CD4-positive, CD25-positive, alpha-beta regulatory T cell (primary cell): ENCODE measurements around the gene MARK1. TPM values are rescaled to one million over a fixed set of nuclear protein-coding genes. Genes with fewer than 3 reads are reported as not detected.

Source experiments
- ATAC-seq, 2 donors: fragments of 150-1000 bp; cut with Tn5 transposase; one replicate each; pipeline ENCODE4 v1.10.0; 2021; ENCODE audit warnings: low read depth in 2 of 2, moderate number of reproducible peaks in 2 of 2, moderate library complexity in 1 of 2
- DNase-seq, 3 donors: peaks; one replicate each; pipeline versions ENCODE4 v3.0.0 to v3.0.0-alpha.2; 2012 to 2022; ENCODE audit warnings: mixed read lengths in 1 of 3
- H3K27ac ChIP-seq: one replicate; pipeline ENCODE4 v1.7.0; 2013; ENCODE audit warnings: mild to moderate bottlenecking, low read length; ENCODE audit not compliant: insufficient read depth, poor library complexity, severe bottlenecking
- H3K27me3 ChIP-seq: one replicate; pipeline ENCODE4 v1.7.0; 2013; ENCODE audit warnings: low read length; ENCODE audit not compliant: control insufficient read depth, insufficient read depth
- H3K36me3 ChIP-seq: one replicate; pipeline ENCODE4 v1.7.0; 2013; ENCODE audit warnings: mild to moderate bottlenecking, low read length, moderate library complexity; ENCODE audit not compliant: control insufficient read depth, insufficient read depth
- H3K4me1 ChIP-seq: 2 replicates; pipeline ENCODE4 v1.7.0; 2013; ENCODE audit warnings: mild to moderate bottlenecking, low read length; ENCODE audit not compliant: insufficient read depth, control insufficient read depth, poor library complexity, severe bottlenecking
- H3K4me3 ChIP-seq: one replicate; pipeline ENCODE4 v1.7.0; 2013; ENCODE audit warnings: low read depth, mild to moderate bottlenecking, low read length, moderate library complexity
- H3K9me3 ChIP-seq, 2 experiments: 1 replicate in 1 of 2; 2 replicates in 1 of 2; pipeline ENCODE4 v1.7.0; 2013; ENCODE audit warnings: low read length in 2 of 2, mild to moderate bottlenecking in 1 of 2, moderate library complexity in 1 of 2; ENCODE audit not compliant: control insufficient read depth in 2 of 2
- H3K27ac Mint-ChIP-seq, 3 donors: one replicate each; pipeline ENCODE4 v1.8.0; 2020 to 2022; ENCODE audit warnings: mild to moderate bottlenecking in 3 of 3, mixed read lengths in 3 of 3, moderate library complexity in 2 of 3
- H3K27me3 Mint-ChIP-seq: one replicate; pipeline ENCODE4 v1.8.0; 2022; ENCODE audit warnings: mild to moderate bottlenecking, mixed read lengths
- H3K36me3 Mint-ChIP-seq: one replicate; pipeline ENCODE4 v1.8.0; 2020; ENCODE audit warnings: mixed read lengths
- H3K4me1 Mint-ChIP-seq, 4 donors: one replicate each; pipeline ENCODE4 v1.8.0; 2020 to 2022; ENCODE audit warnings: mixed read lengths in 4 of 4, mild to moderate bottlenecking in 1 of 4
- H3K4me3 Mint-ChIP-seq, 4 donors: one replicate each; pipeline ENCODE4 v1.8.0; 2020 to 2022; ENCODE audit warnings: mild to moderate bottlenecking in 4 of 4, mixed read lengths in 4 of 4, moderate library complexity in 3 of 4
- H3K9me3 Mint-ChIP-seq, 7 donors: one replicate each; pipeline ENCODE4 v1.8.0; 2020 to 2022; ENCODE audit warnings: mixed read lengths in 7 of 7, mild to moderate bottlenecking in 3 of 7, moderate library complexity in 2 of 7
- polyA plus RNA-seq, 4 donors: library from polyadenylated mRNA; unstranded; fragments of 300-500 nt; fragmentation: Illumina TruSeq; gene quantifications; one replicate each; pipeline ENCODE4 v1.2.3, GENCODE V29; 2021
- total RNA-seq: library from RNA; stranded (reverse); gene quantifications from one replicate; pipeline ENCODE4 v1.2.3, GENCODE V29; 2022

The MARK1 gene
- total RNA-seq, result not detected
- under 1 TPM in 1 of 4 donors, not detected in 3; 0.05 TPM for polyA plus RNA-seq

- peaks cover 30% of the 10 kb centered on the region for H3K27me3 ChIP-seq
- DNase-seq, result peak in 2 of 3 donors; percentile 3 to 8
Observed at GRCh38 chr1:220527908-220528678, at the start of gene MARK1. TSS of gene MARK1 (plus strand) at chr1:220528136. CDS start at chr1:220528823, 687 bp downstream.

GRCh38 chr1:220483700-220484099 lies 44.2 kb upstream of the MARK1 start:
- H3K4me1 ChIP-seq, result no peaks in the 10 kb centered on the region
- ATAC-seq, result no peak

More at GRCh38 chr1:220527908-220528678, at the start of gene MARK1:
- H3K4me3 ChIP-seq, result peak within 1 kb of the TSS; percentile 37
- H3K27ac ChIP-seq, result no peak within 1 kb of the TSS
- H3K9me3 ChIP-seq, result no peaks in the 10 kb centered on the region
- peaks cover 19% of the 10 kb centered on the region for H3K4me1 ChIP-seq
- peaks cover 0 to 5% (median 0%) of the 10 kb centered on the region in 7 donors for H3K9me3 Mint-ChIP-seq
- H3K36me3 ChIP-seq, result no peaks in the 10 kb centered on the region
- peaks cover 56% of the 10 kb centered on the region for H3K27me3 Mint-ChIP-seq
- H3K4me1 Mint-ChIP-seq, result peaks cover 0 to 22% (median 13%) of the 10 kb centered on the region in 4 donors
- peak within 1 kb of the TSS in 1 of 3 donors; percentile 70 for H3K27ac Mint-ChIP-seq
- peak in 1 of 2 donors; percentile 28 for ATAC-seq
- peak within 1 kb of the TSS; percentile 67 to 82 (median 80) for H3K4me3 Mint-ChIP-seq
- H3K36me3 Mint-ChIP-seq, result no peaks in the 10 kb centered on the region

GRCh38 chr1:220484135-220484534 lies 43.8 kb upstream of the MARK1 start:
- H3K27ac Mint-ChIP-seq, result no peak overlapping the region
- Histone ChIP-seq H3K9me3 (no peaks in the 10 kb centered on the region), H3K36me3 (no peaks in the 10 kb centered on the region), H3K4me1 (no peaks in the 10 kb centered on the region), H3K27ac (no peak overlapping the region), H3K27me3 (no peaks in the 10 kb centered on the region), H3K4me3 (no peak overlapping the region)
- no peak overlapping the region for H3K4me3 Mint-ChIP-seq
- no peaks in the 10 kb centered on the region for H3K27me3 Mint-ChIP-seq
- DNase-seq, result no peak
- no peaks in the 10 kb centered on the region for H3K36me3 Mint-ChIP-seq
- ATAC-seq, result no peak
- H3K4me1 Mint-ChIP-seq, result no peaks in the 10 kb centered on the region
- H3K9me3 Mint-ChIP-seq, result peaks cover 0 to 3% (median 0%) of the 10 kb centered on the region in 7 donors

More at GRCh38 chr1:220483700-220484099, 44.2 kb upstream of the MARK1 start:
- Mint-ChIP-seq H3K4me3 (no peak overlapping the region), H3K27ac (no peak overlapping the region), H3K27me3 (no peaks in the 10 kb centered on the region), H3K36me3 (no peaks in the 10 kb centered on the region), H3K4me1 (no peaks in the 10 kb centered on the region), H3K9me3 (peaks cover 0 to 2% (median 0%) of the 10 kb centered on the region in 7 donors)
- no peak overlapping the region for H3K27ac ChIP-seq
- no peak for DNase-seq
- H3K4me3 ChIP-seq, result no peak overlapping the region
- H3K27me3 ChIP-seq, result no peaks in the 10 kb centered on the region
- H3K9me3 ChIP-seq, result no peaks in the 10 kb centered on the region
- no peaks in the 10 kb centered on the region for H3K36me3 ChIP-seq

- Mint-ChIP-seq H3K27ac (no peak overlapping the region), H3K9me3 (peaks cover 0 to 3% (median 0%) of the 10 kb centered on the region in 7 donors)
- no peaks in the 10 kb centered on the region for H3K27me3 ChIP-seq
Observed at GRCh38 chr1:220485131-220485530, 42.8 kb upstream of the MARK1 start.

GRCh38 chr1:220485791-220486190 lies 42.1 kb upstream of the MARK1 start:
- H3K36me3 Mint-ChIP-seq, result no peaks in the 10 kb centered on the region
- ATAC-seq, result no peak

More at GRCh38 chr1:220485131-220485530, 42.8 kb upstream of the MARK1 start:
- no peaks in the 10 kb centered on the region for H3K36me3 Mint-ChIP-seq
- H3K4me3 Mint-ChIP-seq, result no peak overlapping the region
- H3K4me3 ChIP-seq, result no peak overlapping the region
- H3K27ac ChIP-seq, result no peak overlapping the region
- no peaks in the 10 kb centered on the region for H3K4me1 ChIP-seq
- ATAC-seq (no peak), DNase-seq (no peak)
- no peaks in the 10 kb centered on the region for H3K9me3 ChIP-seq
- H3K27me3 Mint-ChIP-seq, result no peaks in the 10 kb centered on the region
- H3K36me3 ChIP-seq, result no peaks in the 10 kb centered on the region
- H3K4me1 Mint-ChIP-seq, result no peaks in the 10 kb centered on the region

GRCh38 chr1:220487297-220487820 lies 40.6 kb upstream of the MARK1 start:
- Histone ChIP-seq H3K4me3 (no peak overlapping the region), H3K9me3 (no peaks in the 10 kb centered on the region), H3K36me3 (no peaks in the 10 kb centered on the region), H3K4me1 (no peaks in the 10 kb centered on the region), H3K27me3 (no peaks in the 10 kb centered on the region), H3K27ac (no peak overlapping the region)
- no peak overlapping the region for H3K27ac Mint-ChIP-seq
- H3K9me3 Mint-ChIP-seq, result peaks cover 0 to 3% (median 0%) of the 10 kb centered on the region in 7 donors
- no peak for ATAC-seq
- peak in 1 of 3 donors; percentile 5 for DNase-seq
- H3K4me3 Mint-ChIP-seq, result no peak overlapping the region
- H3K4me1 Mint-ChIP-seq, result no peaks in the 10 kb centered on the region
- H3K36me3 Mint-ChIP-seq, result no peaks in the 10 kb centered on the region
- H3K27me3 Mint-ChIP-seq, result no peaks in the 10 kb centered on the region

More at GRCh38 chr1:220485791-220486190, 42.1 kb upstream of the MARK1 start:
- Mint-ChIP-seq H3K27ac (no peak overlapping the region), H3K4me1 (no peaks in the 10 kb centered on the region), H3K9me3 (peaks cover 0 to 3% (median 0%) of the 10 kb centered on the region in 7 donors), H3K4me3 (no peak overlapping the region), H3K27me3 (no peaks in the 10 kb centered on the region)
- H3K4me3 ChIP-seq, result no peak overlapping the region
- no peak overlapping the region for H3K27ac ChIP-seq
- H3K9me3 ChIP-seq, result no peaks in the 10 kb centered on the region
- no peak for DNase-seq
- H3K27me3 ChIP-seq, result no peaks in the 10 kb centered on the region
- H3K4me1 ChIP-seq, result no peaks in the 10 kb centered on the region
- no peaks in the 10 kb centered on the region for H3K36me3 ChIP-seq

GRCh38 chr1:220491891-220492290 lies 36.0 kb upstream of the MARK1 start:
- Mint-ChIP-seq H3K36me3 (no peaks in the 10 kb centered on the region), H3K9me3 (peaks cover 0 to 6% (median 0%) of the 10 kb centered on the region in 7 donors), H3K27me3 (peaks cover 9% of the 10 kb centered on the region), H3K27ac (no peak overlapping the region), H3K4me3 (no peak overlapping the region), H3K4me1 (no peaks in the 10 kb centered on the region)
- ATAC-seq (no peak), DNase-seq (no peak)
- Histone ChIP-seq H3K4me1 (no peaks in the 10 kb centered on the region), H3K27ac (no peak overlapping the region), H3K4me3 (no peak overlapping the region), H3K36me3 (no peaks in the 10 kb centered on the region), H3K27me3 (no peaks in the 10 kb centered on the region), H3K9me3 (no peaks in the 10 kb centered on the region)
